Mononuclear cell (primary cell): Measurements from ENCODE around the gene RADIL. TPM values are rescaled to one million over a fixed set of nuclear protein-coding genes. Genes with fewer than 3 reads are reported as not detected.
"Not testable (repeated sequence)": the region's sequence is repeated elsewhere in the genome, so short reads cannot be mapped to it uniquely, and the experiment has no call there.

Experiments
- H3K27me3 ChIP-seq: 2 replicates; pipeline ENCODE4 v1.6.0; 2011; ENCODE audit warnings: low read length, control low read depth; ENCODE audit not compliant: insufficient read depth
- H3K4me1 ChIP-seq: 2 replicates; pipeline ENCODE4 v1.5.1; 2011; ENCODE audit warnings: mild to moderate bottlenecking, low read length, control low read depth; ENCODE audit not compliant: insufficient read depth
- H3K4me3 ChIP-seq: 2 replicates; pipeline ENCODE4 v1.5.1; 2011; ENCODE audit warnings: mild to moderate bottlenecking, low read length, moderate library complexity
- H3K9me3 ChIP-seq: 2 replicates; pipeline ENCODE4 v1.5.1; 2011; ENCODE audit warnings: low read depth, mild to moderate bottlenecking, control low read depth, low read length
- total RNA-seq: library from RNA; depleted of rRNA; stranded (reverse); fragments of >200 nt; gene quantifications from one replicate; pipeline ENCODE4 v1.2.3, GENCODE V29; 2012

RADIL gene
- total RNA-seq, 1 donor, result not detected

DNA sequence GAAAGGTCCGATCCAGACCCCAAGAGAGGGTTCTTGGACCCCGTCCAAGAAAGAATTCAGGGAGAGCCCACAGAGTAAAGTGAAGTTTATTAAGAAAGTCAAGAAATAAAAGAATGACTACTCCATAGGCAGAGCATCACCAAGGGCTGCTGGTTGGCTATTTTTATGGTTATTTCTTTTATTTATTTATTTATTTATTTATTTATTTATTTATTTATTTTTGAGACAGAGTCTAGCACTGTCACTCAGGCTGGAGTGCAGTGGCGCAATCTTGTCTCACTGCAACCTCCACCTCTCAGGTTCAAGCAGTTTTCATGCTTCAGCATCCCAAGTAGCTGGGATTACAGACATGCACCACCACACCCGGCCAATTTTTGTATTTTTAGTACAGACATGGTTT lies 9.7 kb upstream of the RADIL start:
- H3K27me3 ChIP-seq, H3K4me1 ChIP-seq, H3K9me3 ChIP-seq, H3K4me3 ChIP-seq: not testable (repeated sequence)

DNA sequence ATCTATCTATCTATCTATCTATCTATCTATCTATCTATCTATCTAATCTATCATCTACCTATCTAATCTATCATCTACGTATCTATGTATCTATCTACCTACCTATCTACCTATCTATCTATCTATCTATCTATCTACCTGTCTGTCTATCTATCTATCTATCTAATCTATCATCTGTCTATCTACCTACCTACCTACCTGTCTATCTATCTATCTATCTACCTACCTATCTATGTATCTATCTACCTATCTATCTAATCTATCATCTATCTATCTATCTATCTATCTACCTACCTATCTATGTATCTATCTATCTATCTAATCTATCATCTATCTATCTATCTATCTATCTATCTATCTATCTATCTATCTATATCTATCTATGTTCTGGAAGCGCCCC lies 8.0 kb upstream of the RADIL start:
- not testable (repeated sequence) for H3K4me1 ChIP-seq, H3K9me3 ChIP-seq, H3K4me3 ChIP-seq, H3K27me3 ChIP-seq

DNA sequence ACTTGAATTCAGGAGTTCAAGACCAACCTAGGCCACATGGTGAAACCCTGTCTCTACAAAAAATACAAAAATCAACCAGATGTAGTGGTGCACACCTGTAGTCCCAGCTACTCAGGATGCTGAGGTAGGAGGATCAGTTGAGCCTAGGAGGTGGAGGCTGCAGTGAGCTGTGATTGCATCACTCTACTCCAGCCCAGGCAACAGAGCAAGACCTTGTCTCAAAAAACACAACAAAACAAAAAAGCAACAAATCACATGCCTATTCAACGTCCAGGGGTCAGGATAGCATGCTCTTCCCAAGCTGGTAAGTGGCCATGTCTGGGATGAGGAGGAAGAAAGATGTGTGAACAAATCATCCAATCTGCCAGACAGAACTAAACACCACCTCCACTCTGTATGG lies 6.2 kb upstream of the RADIL start:
- H3K4me3 ChIP-seq, result no peak overlapping the region
- H3K27me3 ChIP-seq, result no peaks in the 10 kb centered on the region

DNA sequence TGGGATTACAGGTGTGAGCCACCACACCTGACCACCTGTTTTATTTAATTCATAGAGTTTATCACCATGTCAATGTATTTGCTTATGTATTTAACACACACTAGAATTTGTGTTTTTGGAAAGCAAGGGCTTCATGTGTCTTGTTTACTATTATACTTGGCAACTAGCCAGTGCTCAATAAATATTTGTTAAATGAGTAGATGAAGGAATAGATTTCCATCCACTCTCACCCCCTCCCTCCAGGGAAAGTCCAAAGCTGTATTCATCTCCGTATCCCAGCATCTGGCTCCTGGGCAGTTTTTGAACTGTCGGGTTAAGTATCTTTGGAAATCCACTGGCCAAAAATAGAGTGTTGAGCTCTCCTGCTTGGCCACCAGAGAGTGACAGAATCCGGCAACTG lies 4.6 kb upstream of the RADIL start:
- no peaks in the 10 kb centered on the region for H3K4me1 ChIP-seq
- H3K27me3 ChIP-seq, result peaks cover 6% of the 10 kb centered on the region
- no peak overlapping the region for H3K4me3 ChIP-seq
- H3K9me3 ChIP-seq, result no peaks in the 10 kb centered on the region

More for the DNA sequence above, 6.2 kb upstream of the RADIL start:
- Histone ChIP-seq H3K9me3 (no peaks in the 10 kb centered on the region), H3K4me1 (no peaks in the 10 kb centered on the region)

DNA sequence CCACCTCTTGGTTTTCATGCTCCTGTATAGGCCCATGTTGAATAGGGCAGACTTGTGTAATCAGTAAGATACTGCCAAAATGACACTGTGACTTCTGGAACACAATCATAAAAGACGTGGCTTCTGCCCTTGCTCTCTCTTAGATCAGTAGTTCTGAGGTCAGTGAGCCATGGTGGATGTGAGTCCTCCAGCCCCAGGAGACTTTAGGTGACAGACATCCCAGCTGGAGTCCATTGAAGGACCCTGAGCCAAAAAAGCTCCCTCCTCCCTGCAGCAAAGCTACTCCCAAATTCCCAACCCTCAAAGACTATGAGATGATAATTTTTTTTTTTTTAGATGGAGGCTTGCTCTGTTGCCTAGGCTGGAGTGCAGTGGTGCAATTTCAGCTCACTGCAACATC lies 3.2 kb upstream of the RADIL start:
- no peaks in the 10 kb centered on the region for H3K9me3 ChIP-seq
- peaks cover 18% of the 10 kb centered on the region for H3K27me3 ChIP-seq
- H3K4me3 ChIP-seq, result no peak overlapping the region
- peaks cover 3% of the 10 kb centered on the region for H3K4me1 ChIP-seq

DNA sequence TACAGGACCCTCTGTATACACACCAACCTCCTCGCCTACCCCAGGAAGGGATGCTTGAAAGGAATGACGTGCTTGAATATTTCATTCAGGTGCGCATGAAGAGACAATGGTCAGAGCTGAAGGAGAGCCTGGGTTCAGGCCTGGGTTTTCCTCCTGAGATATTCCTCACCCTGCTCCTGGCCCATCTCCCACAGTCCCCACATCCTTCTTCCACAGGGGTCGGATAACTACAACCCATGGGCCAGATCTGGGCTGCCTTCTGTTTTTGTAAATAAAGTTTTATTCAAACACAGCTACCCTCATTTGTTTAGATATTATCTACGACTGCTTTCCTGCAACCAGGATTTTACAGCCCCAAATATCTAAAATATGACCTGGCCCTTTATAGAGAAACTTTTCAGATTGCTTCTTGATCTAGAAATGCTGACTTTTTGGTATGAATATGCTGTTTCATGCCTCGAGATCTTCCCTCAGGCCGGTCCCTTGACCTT lies 1.8 kb upstream of the RADIL start:
- H3K27me3 ChIP-seq, result peaks cover 18% of the 10 kb centered on the region
- peaks cover 3% of the 10 kb centered on the region for H3K4me1 ChIP-seq

DNA sequence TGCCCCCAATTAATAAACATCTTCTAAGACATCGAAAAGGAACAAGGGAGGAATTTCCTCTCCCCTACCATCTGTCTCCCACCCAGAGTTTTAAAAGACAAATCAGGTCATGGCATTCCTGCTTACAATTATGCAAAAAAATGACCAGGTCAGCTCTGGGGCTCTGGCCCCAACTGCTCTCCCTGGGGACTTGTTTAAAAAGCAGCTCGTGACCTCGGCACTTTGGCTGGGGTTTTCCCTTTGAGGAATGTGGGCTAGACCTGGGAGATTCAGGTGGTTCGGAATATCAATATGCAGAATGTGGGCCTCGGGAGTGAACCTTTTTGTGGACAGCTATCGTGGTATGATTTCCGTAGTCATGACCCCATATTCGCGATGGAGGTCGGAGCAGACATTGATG lies 648 bp upstream of the RADIL start:
- H3K9me3 ChIP-seq, result no peaks in the 10 kb centered on the region
- H3K27me3 ChIP-seq, result peaks cover 18% of the 10 kb centered on the region
- peaks cover 3% of the 10 kb centered on the region for H3K4me1 ChIP-seq
- H3K4me3 ChIP-seq, result no peak overlapping the region

More for the DNA sequence above, 1.8 kb upstream of the RADIL start:
- Histone ChIP-seq H3K9me3 (no peaks in the 10 kb centered on the region), H3K4me3 (no peak overlapping the region)

DNA sequence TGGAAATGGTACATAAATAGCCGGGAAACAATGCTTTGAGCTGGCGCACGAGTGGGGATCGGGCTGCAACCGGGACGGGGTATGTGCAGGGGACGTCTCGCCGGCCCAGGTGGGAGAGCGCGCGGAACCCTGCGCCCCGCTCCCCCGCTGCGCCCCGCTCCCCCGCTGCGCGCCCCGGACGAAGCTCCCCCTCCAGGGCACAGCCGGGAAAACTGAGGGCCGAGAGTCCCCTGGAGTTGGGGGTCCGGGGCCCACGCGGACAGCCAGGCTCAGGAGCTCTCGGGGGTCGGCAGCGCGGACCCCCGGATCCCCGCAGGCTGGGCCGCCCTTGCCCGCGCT lies 514 bp downstream of the RADIL start:
- Histone ChIP-seq H3K4me3 (no peak overlapping the region), H3K4me1 (peaks cover 3% of the 10 kb centered on the region), H3K27me3 (peaks cover 18% of the 10 kb centered on the region), H3K9me3 (no peaks in the 10 kb centered on the region)

DNA sequence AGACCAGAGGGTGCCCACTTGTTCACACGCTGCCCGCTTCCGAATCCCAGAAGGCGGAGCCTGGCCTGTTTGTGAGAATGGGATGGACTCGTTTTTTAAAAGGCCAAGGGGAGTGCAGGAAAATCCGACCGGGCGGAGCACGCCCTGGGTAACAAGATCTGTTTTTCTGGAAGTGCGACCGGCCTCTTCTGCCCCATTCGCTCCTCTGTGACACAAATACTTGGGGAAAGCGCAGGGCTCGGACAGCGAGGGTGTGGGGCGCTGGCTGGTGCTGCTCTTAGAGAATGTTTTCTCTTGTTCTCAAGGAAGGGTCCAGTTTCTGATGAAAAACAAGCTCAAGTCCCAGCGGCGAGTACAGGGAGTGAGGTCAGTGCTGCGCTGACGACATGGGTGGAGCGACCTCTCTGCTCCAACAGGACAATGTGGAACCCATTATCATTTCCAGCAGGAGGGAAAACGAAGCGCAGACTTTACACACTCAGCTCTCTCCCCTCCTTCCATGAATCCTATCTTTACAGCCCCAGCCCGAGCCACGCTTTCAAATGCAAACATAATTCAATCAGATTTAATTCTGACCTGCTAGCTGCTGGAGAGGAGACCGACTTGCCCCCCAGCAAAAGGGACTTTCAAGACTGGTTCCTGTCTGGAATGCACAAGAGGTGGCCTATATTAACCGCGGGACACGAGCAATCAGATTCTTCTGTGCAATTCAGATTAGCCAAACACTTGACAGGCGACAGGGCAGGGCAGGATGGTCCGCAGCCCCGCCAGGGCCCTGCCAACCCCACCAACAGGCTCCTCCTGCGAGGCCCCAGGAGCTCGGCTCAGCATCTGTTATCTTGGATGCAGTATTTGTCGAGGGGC lies 1.1 kb downstream of the RADIL start:
- Histone ChIP-seq H3K4me3 (no peak overlapping the region), H3K9me3 (no peaks in the 10 kb centered on the region), H3K27me3 (peaks cover 18% of the 10 kb centered on the region), H3K4me1 (peaks cover 3% of the 10 kb centered on the region)

DNA sequence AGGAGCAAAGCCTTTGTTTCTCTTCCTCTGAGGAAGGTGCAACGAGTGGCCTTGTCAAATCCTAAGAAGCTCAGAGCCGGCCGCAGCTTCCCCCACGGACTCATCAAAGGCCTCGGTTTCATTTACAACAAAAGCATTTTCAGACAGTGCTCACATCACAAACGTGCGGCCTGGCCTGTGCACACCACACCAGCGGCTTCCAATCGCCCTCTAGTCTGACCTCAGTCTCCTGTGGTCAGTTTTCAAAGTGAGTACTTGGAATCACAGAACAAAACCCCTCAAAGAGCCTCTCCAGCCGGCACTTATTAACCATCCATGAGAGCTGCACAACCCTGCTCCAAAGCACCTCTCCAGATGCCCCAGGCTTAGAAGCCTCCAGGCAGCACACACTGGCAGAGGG lies 3.3 kb downstream of the RADIL start:
- H3K9me3 ChIP-seq, result no peaks in the 10 kb centered on the region
- H3K27me3 ChIP-seq, result peaks cover 18% of the 10 kb centered on the region
- H3K4me1 ChIP-seq, result peaks cover 3% of the 10 kb centered on the region
- no peak overlapping the region for H3K4me3 ChIP-seq

DNA sequence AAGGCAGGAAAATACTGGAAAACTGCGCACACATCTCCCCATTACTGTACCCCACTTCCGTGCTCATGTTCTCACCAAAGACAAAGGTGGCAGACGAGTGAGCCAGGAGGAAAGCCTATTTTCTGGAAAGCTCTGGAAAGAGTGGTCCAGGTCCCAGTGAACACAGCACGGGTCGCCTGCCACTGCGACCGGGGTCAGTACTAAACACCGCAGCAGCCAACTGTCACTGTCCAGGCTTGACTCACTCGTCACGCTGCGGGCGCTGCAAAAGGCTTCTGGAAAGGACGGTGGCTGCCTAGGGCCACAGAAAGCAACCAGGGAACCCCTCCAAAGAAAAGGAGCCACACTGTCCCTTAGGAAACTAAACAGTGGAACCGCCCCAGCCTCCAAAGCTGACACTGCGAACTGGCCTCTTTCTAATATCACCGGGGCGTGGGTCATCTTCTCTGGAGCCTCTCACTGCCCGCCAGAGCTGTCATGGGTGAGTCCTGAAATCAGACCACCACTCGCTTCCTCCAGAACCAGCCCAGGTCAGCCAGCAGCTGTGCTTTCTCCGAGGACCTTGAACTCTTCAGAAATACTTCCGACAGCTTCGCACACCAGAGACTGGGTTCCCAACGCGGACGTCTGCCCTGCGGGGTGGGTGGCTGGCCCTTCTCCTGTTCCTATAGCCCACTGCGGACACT lies 4.0 kb downstream of the RADIL start:
- no peaks in the 10 kb centered on the region for H3K9me3 ChIP-seq
- H3K4me3 ChIP-seq, result no peak overlapping the region
- H3K4me1 ChIP-seq, result peaks cover 3% of the 10 kb centered on the region
- peaks cover 18% of the 10 kb centered on the region for H3K27me3 ChIP-seq

DNA sequence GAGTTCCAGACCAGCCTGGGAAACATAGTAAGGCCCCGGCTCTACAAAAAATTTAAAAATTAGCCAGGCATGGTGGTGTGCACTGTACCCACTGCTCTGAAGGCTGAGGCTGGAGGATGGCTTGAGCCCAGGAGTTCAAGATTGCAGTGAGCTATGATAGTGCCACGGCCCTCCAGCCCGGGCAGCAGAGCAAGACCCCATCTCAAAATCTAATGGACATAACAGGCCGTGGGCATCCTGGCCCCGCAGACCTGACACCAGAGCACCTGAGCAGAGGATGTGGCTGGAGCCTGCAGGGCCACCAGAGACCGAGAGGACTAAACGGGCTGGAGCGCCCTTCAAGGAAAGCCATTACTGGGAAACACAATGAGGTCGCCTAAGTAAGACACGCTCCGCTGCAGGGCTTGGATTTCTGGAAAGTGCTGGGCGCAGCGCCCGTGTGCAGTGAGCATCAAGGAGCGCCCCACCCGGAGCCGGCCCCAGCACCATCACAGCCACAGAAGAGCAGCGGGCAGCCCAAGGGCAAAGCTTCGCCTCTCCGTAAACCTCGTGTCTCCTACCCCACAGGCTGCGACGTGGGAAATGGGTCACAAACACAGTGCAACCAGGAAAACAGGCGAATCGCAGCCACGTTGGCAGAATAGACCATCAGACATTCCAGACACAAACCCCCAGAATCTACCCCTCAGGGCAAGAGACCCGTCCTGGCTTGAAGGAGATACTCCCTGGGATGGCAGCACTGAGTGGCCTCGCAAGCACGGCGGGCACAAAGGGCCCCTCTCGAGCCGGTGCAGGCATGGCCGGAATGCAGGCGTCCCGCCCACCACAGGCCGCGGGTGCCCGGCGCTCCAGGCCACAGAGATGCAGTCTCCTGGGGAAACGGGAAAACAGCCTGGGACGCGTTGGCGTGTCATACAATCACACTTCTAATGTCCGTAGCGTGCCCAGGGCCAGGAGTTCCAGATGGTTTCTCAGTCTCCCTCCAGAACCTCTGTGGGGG lies 4.9 kb downstream of the RADIL start:
- Histone ChIP-seq H3K4me1 (peaks cover 3% of the 10 kb centered on the region), H3K27me3 (peaks cover 12% of the 10 kb centered on the region), H3K9me3 (no peaks in the 10 kb centered on the region), H3K4me3 (no peak overlapping the region)

DNA sequence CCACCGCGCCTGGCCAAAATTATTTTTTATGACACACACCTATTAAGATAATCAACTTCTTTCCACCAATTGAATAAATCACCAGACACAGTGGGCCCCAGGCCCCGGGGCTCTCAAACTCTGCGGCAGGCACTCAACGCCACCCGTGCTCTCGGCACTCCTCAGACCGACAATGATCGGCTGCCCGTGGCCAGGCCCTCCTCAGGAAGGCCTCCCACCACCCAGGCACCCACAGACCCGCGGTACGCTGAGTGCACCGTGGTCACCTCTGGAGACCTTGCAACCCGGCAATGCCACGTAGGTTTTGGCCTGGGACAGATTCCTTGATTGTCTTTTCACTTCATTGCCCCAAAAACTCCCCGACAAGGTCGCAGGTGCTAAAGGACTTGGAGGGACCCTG lies 6.9 kb downstream of the RADIL start:
- Histone ChIP-seq H3K9me3 (no peaks in the 10 kb centered on the region), H3K4me3 (no peak overlapping the region), H3K27me3 (peaks cover under 1% of the 10 kb centered on the region), H3K4me1 (no peaks in the 10 kb centered on the region)

DNA sequence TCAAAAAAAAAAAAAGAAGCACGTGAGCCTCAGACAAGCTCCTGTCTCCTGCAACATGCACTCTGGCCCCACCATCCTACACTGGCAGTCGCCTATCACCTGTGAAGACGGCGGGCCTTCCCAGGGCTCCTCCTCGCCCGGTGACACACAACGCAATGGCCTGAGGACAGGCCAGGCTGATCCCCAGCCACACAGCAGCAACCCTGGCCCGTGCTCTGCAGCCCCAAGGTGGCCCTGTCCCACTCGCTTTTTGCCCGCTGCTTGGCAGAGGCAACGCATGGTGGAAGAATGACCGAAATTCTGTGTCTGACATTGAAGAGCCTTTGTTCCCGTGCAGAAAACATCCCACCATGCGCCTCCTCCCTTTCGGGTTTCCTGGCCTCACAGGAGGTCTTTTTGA lies 8.1 kb downstream of the RADIL start:
- Histone ChIP-seq H3K27me3 (peaks cover 10% of the 10 kb centered on the region), H3K9me3 (no peaks in the 10 kb centered on the region), H3K4me1 (no peaks in the 10 kb centered on the region)

More for the DNA sequence above, 8.1 kb downstream of the RADIL start:
- no peak overlapping the region for H3K4me3 ChIP-seq
